Measurements from ENCODE around the gene GJC3. TPM values are rescaled to one million over a fixed set of nuclear protein-coding genes. Genes with fewer than 3 reads are reported as not detected.
A peak's percentile ranks its signal among the peaks of the same experiment; 100 is the strongest.

Gene GJC3
- total RNA-seq, 4 donors from 2014 or later, result 3.3 to 11.7 (median 8.9) TPM

DNA sequence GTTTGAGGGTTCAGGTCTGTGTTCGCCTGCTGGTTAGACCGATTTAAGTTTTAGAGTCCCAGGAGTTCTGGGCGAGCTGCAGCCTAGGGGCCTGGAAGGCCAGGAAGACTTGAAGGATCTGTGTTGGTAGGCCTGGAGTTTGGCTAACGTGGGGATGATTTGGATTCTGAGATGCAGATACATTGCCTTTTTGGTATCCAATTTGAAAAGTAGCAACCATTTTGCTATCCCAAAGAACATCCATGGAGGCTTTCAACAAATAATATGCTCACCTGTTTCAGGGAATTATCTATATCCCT is 9.7 kb downstream of the GJC3 start:
- TF ChIP-seq EP300 (IDR thresholded peaks at IDR 0.05), result no peak
- TF ChIP-seq, protein P1, sequence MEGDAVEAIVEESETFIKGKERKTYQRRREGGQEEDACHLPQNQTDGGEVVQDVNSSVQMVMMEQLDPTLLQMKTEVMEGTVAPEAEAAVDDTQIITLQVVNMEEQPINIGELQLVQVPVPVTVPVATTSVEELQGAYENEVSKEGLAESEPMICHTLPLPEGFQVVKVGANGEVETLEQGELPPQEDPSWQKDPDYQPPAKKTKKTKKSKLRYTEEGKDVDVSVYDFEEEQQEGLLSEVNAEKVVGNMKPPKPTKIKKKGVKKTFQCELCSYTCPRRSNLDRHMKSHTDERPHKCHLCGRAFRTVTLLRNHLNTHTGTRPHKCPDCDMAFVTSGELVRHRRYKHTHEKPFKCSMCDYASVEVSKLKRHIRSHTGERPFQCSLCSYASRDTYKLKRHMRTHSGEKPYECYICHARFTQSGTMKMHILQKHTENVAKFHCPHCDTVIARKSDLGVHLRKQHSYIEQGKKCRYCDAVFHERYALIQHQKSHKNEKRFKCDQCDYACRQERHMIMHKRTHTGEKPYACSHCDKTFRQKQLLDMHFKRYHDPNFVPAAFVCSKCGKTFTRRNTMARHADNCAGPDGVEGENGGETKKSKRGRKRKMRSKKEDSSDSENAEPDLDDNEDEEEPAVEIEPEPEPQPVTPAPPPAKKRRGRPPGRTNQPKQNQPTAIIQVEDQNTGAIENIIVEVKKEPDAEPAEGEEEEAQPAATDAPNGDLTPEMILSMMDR (IDR thresholded peaks at IDR 0.05), result no peak
- no peak for TF ChIP-seq POLR2A (IDR thresholded peaks at IDR 0.05)
- Histone ChIP-seq H3K27me3 (no peaks in the 10 kb centered on the region), H3K27ac (peak overlapping the region; percentile 51 to 96 (median 93)), H3K9me3 (no peaks in the 10 kb centered on the region), H3K36me3 (peaks cover 0 to 24% (median 0%) of the 10 kb centered on the region in 3 donors), H3K4me1 (peaks cover 0 to 55% (median 29%) of the 10 kb centered on the region in 4 donors), H3K4me3 (peak overlapping the region; percentile 70 to 85 (median 82))
- 39 to 43% methylated on average over 4 of the region's 4 CpGs for WGBS, 2 donors
- no peak for DNase-seq (ENCODE audit: low spot score in 2 of 2)

DNA sequence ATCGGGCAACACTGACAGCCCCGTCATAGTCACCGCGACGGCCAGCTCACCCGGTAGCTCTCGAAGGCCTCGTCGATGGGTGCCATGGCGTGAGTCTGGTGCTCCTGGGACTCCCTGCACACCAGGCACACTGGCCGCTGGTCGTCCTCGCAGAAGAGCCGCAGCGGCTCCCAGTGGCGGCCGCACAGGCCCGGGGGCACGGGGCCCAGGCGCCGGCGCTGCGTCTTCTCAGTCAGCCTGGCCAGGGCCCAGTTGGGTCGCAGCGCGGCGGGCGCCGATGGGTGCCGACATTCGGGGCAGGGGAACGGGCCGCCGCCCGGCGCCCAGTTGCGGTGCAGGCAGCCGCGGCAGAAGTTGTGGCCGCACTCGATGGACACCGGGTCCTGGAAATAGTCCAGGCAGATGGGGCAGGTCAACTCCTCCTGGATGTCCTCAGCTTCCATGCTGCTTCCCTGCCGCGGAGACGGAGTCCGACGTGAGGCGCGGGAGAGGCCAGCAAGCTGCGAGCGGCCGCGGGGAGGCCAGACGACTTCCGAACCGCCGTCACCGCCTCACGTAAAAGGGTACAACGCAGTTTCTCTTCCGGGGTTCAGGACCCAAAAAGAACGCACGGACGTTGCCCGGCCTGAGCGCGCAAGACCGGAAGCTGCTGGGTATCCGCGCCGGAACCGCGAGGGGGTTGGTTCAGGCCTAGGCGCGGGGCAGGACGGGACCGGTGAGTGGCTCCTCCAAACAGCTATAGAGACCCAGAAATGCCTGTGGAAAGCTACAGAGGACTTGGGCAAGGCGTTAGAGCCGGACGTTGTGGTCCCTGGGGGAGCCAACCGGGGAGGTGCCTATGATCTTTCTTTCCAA is 10.2 kb downstream of the GJC3 start, which contains the start of gene TRIM4:
Gene TRIM4, minus strand, starts transcription at position 572 of the 855 bp plus-strand sequence. Its CDS starts 129 bp downstream, at position 443.
- 0 to 1% methylated on average over 15 to 54 of the region's 81 CpGs for WGBS, 2 donors

DNA sequence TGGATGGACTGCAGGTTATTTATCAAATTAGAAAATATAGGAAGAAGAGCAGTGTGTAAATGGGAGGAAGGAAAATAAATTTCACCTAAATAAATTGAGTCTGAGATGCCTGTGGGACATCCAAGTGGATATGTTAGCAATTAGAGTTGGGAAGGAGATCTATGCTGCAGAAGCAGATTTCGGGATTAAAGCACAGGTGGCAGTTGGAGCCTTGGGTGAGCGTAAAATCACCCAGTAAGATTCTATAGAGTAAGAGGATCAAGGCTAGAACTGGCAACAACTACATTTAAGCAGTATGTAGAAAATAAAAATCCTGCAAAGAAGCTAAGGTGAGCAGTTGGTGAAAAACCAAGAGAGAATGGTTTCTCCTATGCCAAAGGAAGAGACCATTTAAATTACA is 18.4 kb downstream of the GJC3 start:
- Histone ChIP-seq H3K4me1 (peaks cover 0 to 30% (median 0%) of the 10 kb centered on the region in 4 donors), H3K27ac (no peak overlapping the region), H3K27me3 (no peaks in the 10 kb centered on the region), H3K9me3 (no peaks in the 10 kb centered on the region), H3K36me3 (peaks cover 2 to 59% (median 18%) of the 10 kb centered on the region in 3 donors), H3K4me3 (no peak overlapping the region)
- DNase-seq (ENCODE audit: low spot score in 2 of 2), result no peak
- WGBS, 2 donors, result 92 to 96% methylated on average over 2 of the region's 2 CpGs
- TF ChIP-seq, protein P1 (IDR thresholded peaks at IDR 0.05), result no peak
- TF ChIP-seq POLR2A (IDR thresholded peaks at IDR 0.05) (no peak), EP300 (IDR thresholded peaks at IDR 0.05) (no peak)

More for the DNA sequence above, 10.2 kb downstream of the GJC3 start, which contains the start of gene TRIM4:
- peak; percentile 82 to 83 for DNase-seq (ENCODE audit: low spot score in 2 of 2)
- peaks cover 0 to 60% (median 29%) of the 10 kb centered on the region in 4 donors for H3K4me1 ChIP-seq
- H3K36me3 ChIP-seq, result peaks cover 0 to 29% (median 0%) of the 10 kb centered on the region in 3 donors
- TF ChIP-seq, protein P1 (IDR thresholded peaks at IDR 0.05), result peak in 4 of 5 experiments; percentile 12 to 53 (median 32)
- TF ChIP-seq POLR2A (IDR thresholded peaks at IDR 0.05), result peak; percentile 55 to 81
- peak; percentile 91 to 93 for TF ChIP-seq EP300 (IDR thresholded peaks at IDR 0.05)
- H3K9me3 ChIP-seq, result no peaks in the 10 kb centered on the region
- no peaks in the 10 kb centered on the region for H3K27me3 ChIP-seq
- peak within 1 kb of the TSS; percentile 51 to 96 (median 93) for H3K27ac ChIP-seq
- H3K4me3 ChIP-seq, result peak within 1 kb of the TSS; percentile 70 to 85 (median 82)

DNA sequence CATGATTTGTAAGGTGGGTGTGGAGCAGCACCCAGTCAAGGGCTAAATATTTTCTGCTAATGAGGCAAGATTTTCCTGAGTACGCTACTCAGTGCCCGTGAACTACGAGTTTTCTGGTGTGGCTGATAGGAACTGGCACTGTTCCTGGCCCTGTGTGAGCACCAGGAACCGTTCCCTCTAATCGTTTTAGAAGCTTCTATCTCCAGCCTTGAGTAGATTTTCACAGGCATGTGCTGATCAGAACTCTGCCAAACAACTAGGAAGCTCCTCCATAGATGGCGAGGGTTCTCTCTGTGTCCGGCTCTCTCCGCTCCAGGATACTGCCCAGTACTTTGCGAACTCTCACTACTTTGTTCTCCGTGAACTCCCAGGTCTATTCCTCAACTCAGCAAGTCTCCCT is 27.8 kb downstream of the GJC3 start:
- no peak for DNase-seq (ENCODE audit: low spot score in 2 of 2)
- no peak overlapping the region for H3K27ac ChIP-seq
- H3K9me3 ChIP-seq, result no peaks in the 10 kb centered on the region
- no peaks in the 10 kb centered on the region for H3K27me3 ChIP-seq
- H3K4me3 ChIP-seq, result no peak overlapping the region
- TF ChIP-seq, protein P1 (IDR thresholded peaks at IDR 0.05), result no peak
- TF ChIP-seq EP300 (IDR thresholded peaks at IDR 0.05) (no peak), POLR2A (IDR thresholded peaks at IDR 0.05) (no peak)
- peaks cover 2 to 89% (median 7%) of the 10 kb centered on the region in 3 donors for H3K36me3 ChIP-seq
- WGBS, 2 donors, result 95 to 98% methylated on average over 10 of the region's 10 CpGs
- H3K4me1 ChIP-seq, result no peaks in the 10 kb centered on the region
